ENCODE data around the gene RPS6KA4. TPM values are rescaled to one million over a fixed set of nuclear protein-coding genes. Genes with fewer than 3 reads are reported as not detected.

Gene RPS6KA4
- polyA plus RNA-seq, 1 donor from 2014 or later: 24.6 TPM

DNA sequence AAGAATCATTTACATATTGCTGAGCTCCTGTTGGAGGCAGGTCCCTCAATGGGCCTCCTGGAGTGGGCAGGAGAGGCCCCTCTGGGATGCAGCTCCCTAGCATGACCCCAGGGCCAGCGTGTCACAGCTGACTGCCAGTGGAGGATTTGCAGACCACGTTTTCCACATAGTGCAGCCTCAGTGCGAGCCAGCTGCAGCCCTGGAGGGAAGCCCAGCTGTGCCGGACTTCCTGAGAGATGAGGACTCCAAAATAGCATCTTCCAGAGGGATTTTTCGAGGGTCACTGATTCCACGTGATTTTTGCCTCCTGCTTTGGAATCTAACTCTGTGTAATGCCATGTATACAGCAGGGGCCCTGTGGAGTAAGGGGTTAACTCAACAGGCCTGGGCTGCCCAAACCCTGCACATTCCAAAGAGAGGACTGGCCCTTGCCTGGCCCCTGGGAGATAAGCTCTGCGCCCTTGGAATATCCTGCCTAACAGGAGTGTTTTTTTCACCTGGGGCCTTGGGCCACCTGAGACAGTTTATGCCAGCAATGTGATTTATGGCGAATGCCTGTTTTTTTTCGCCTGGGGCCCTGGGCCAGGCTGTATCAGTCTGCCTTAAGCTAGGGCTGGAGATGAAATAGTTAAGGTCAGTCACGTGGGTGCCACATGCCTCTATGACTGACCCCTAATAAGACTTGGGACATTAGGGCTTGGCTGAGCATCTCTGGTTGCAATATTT lies 47.4 kb downstream of the RPS6KA4 start:
- H3K36me3 ChIP-seq (ENCODE audit: insufficient read depth, low read length): no peaks in the 10 kb centered on the region
- no peaks in the 10 kb centered on the region for H4K20me1 ChIP-seq (ENCODE audit: insufficient read depth)
- H3K4me2 ChIP-seq (ENCODE audit: low read length): no peak overlapping the region
- H3F3A ChIP-seq (ENCODE audit: insufficient read depth, low read length, poor library complexity, severe bottlenecking): no peaks in the 10 kb centered on the region
- no peaks in the 10 kb centered on the region for H3K27me3 ChIP-seq (ENCODE audit: insufficient read depth, low read depth, low read length)
- H3K79me2 ChIP-seq (replicated peaks; ENCODE audit: insufficient read depth, low read length): no peaks in the 10 kb centered on the region
- no peaks in the 10 kb centered on the region for H3K9me2 ChIP-seq (ENCODE audit: insufficient read depth, low read length)
- H3K9ac ChIP-seq (ENCODE audit: low read length): no peak overlapping the region
- no peak overlapping the region for H3K27ac ChIP-seq (ENCODE audit: low read length)
- no peaks in the 10 kb centered on the region for H3K9me3 ChIP-seq (ENCODE audit: low read length)
- TF ChIP-seq EZH2 (IDR thresholded peaks at IDR 0.05; ENCODE audit: borderline replicate concordance, insufficient read depth, low read length, poor library complexity, severe bottlenecking): no peak
- TF ChIP-seq SMC3 (conservative IDR thresholded peaks at IDR 0.05; ENCODE audit: poor library complexity): no peak
- TF ChIP-seq RAD21 (conservative IDR thresholded peaks at IDR 0.05): no peak
- no peak for TF ChIP-seq EP300 (conservative IDR thresholded peaks at IDR 0.05; ENCODE audit: poor library complexity, severe bottlenecking)
- TF ChIP-seq, protein P1, sequence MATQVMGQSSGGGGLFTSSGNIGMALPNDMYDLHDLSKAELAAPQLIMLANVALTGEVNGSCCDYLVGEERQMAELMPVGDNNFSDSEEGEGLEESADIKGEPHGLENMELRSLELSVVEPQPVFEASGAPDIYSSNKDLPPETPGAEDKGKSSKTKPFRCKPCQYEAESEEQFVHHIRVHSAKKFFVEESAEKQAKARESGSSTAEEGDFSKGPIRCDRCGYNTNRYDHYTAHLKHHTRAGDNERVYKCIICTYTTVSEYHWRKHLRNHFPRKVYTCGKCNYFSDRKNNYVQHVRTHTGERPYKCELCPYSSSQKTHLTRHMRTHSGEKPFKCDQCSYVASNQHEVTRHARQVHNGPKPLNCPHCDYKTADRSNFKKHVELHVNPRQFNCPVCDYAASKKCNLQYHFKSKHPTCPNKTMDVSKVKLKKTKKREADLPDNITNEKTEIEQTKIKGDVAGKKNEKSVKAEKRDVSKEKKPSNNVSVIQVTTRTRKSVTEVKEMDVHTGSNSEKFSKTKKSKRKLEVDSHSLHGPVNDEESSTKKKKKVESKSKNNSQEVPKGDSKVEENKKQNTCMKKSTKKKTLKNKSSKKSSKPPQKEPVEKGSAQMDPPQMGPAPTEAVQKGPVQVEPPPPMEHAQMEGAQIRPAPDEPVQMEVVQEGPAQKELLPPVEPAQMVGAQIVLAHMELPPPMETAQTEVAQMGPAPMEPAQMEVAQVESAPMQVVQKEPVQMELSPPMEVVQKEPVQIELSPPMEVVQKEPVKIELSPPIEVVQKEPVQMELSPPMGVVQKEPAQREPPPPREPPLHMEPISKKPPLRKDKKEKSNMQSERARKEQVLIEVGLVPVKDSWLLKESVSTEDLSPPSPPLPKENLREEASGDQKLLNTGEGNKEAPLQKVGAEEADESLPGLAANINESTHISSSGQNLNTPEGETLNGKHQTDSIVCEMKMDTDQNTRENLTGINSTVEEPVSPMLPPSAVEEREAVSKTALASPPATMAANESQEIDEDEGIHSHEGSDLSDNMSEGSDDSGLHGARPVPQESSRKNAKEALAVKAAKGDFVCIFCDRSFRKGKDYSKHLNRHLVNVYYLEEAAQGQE (IDR thresholded peaks at IDR 0.05; ENCODE audit: borderline replicate concordance): no peak
- TF ChIP-seq, protein P2, sequence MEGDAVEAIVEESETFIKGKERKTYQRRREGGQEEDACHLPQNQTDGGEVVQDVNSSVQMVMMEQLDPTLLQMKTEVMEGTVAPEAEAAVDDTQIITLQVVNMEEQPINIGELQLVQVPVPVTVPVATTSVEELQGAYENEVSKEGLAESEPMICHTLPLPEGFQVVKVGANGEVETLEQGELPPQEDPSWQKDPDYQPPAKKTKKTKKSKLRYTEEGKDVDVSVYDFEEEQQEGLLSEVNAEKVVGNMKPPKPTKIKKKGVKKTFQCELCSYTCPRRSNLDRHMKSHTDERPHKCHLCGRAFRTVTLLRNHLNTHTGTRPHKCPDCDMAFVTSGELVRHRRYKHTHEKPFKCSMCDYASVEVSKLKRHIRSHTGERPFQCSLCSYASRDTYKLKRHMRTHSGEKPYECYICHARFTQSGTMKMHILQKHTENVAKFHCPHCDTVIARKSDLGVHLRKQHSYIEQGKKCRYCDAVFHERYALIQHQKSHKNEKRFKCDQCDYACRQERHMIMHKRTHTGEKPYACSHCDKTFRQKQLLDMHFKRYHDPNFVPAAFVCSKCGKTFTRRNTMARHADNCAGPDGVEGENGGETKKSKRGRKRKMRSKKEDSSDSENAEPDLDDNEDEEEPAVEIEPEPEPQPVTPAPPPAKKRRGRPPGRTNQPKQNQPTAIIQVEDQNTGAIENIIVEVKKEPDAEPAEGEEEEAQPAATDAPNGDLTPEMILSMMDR (IDR thresholded peaks at IDR 0.05; ENCODE audit: poor library complexity, severe bottlenecking): no peak
- TF ChIP-seq MXI1 (conservative IDR thresholded peaks at IDR 0.05; ENCODE audit: poor library complexity, severe bottlenecking): no peak
- TF ChIP-seq POLR2AphosphoS5 (IDR thresholded peaks at IDR 0.05): no peak
- TF ChIP-seq TAF1 (IDR thresholded peaks at IDR 0.05; ENCODE audit: low read depth): no peak
- H3K4me3 ChIP-seq (ENCODE audit: low read length): no peak overlapping the region
- H2AFZ ChIP-seq (ENCODE audit: low read depth, low read length): no peak overlapping the region

DNA sequence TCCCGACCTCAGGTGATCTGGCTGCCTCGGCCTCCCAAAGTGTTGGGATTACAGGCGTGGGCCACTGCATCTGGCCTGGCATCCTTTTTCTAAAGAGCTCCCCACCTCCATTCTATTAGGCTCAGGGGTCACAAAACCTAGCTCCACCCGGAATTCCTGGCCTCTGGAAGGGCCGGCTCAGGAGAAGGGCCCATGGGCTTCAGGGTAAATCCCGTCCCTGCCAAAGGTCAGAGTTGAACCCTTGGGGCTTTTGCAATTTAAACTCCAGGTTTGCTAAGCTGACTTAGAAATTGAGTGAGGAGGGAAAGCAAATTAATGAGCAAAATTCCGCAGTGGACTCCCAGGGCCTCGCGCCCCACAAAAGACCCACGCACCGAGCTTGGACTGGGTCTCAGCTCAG lies 48.3 kb downstream of the RPS6KA4 start:
- H3K27me3 ChIP-seq (ENCODE audit: insufficient read depth, low read depth, low read length): no peaks in the 10 kb centered on the region
- H4K20me1 ChIP-seq (ENCODE audit: insufficient read depth): no peaks in the 10 kb centered on the region
- H3K27ac ChIP-seq (ENCODE audit: low read length): no peak overlapping the region
- no peak overlapping the region for H3K4me2 ChIP-seq (ENCODE audit: low read length)
- H3K9ac ChIP-seq (ENCODE audit: low read length): no peak overlapping the region
- no peaks in the 10 kb centered on the region for H3K9me2 ChIP-seq (ENCODE audit: insufficient read depth, low read length)
- H3K4me3 ChIP-seq (ENCODE audit: low read length): no peak overlapping the region
- H3F3A ChIP-seq (ENCODE audit: insufficient read depth, low read length, poor library complexity, severe bottlenecking): no peaks in the 10 kb centered on the region
- no peaks in the 10 kb centered on the region for H3K79me2 ChIP-seq (replicated peaks; ENCODE audit: insufficient read depth, low read length)
- no peaks in the 10 kb centered on the region for H3K9me3 ChIP-seq (ENCODE audit: low read length)
- TF ChIP-seq, protein P1 (IDR thresholded peaks at IDR 0.05; ENCODE audit: borderline replicate concordance): no peak
- TF ChIP-seq EP300 (conservative IDR thresholded peaks at IDR 0.05; ENCODE audit: poor library complexity, severe bottlenecking) (no peak), MXI1 (conservative IDR thresholded peaks at IDR 0.05; ENCODE audit: poor library complexity, severe bottlenecking) (no peak), POLR2AphosphoS5 (IDR thresholded peaks at IDR 0.05) (no peak), SMC3 (conservative IDR thresholded peaks at IDR 0.05; ENCODE audit: poor library complexity) (no peak), RAD21 (conservative IDR thresholded peaks at IDR 0.05) (no peak), TAF1 (IDR thresholded peaks at IDR 0.05; ENCODE audit: low read depth) (no peak), EZH2 (IDR thresholded peaks at IDR 0.05; ENCODE audit: borderline replicate concordance, insufficient read depth, low read length, poor library complexity, severe bottlenecking) (no peak)
- TF ChIP-seq, protein P2 (IDR thresholded peaks at IDR 0.05; ENCODE audit: poor library complexity, severe bottlenecking): no peak
- H2AFZ ChIP-seq (ENCODE audit: low read depth, low read length): no peak overlapping the region
- no peaks in the 10 kb centered on the region for H3K36me3 ChIP-seq (ENCODE audit: insufficient read depth, low read length)
